IgD-negative memory B cell (primary cell): Measurements from ENCODE around the gene CAP1. TPM values are rescaled to one million over a fixed set of nuclear protein-coding genes. Genes with fewer than 3 reads are reported as not detected.
"Not testable (repeated sequence)": the region's sequence is repeated elsewhere in the genome, so short reads cannot be mapped to it uniquely, and the experiment has no call there.

ENCODE experiments used
- H3K27ac Mint-ChIP-seq, 3 donors: one replicate each; pipeline ENCODE4 v1.8.0; 2020 to 2022; ENCODE audit warnings: mild to moderate bottlenecking in 3 of 3, mixed read lengths in 3 of 3, moderate library complexity in 1 of 3
- H3K27me3 Mint-ChIP-seq: one replicate; pipeline ENCODE4 v1.8.0; 2021; ENCODE audit warnings: mixed read lengths
- H3K36me3 Mint-ChIP-seq: one replicate; pipeline ENCODE4 v1.8.0; 2020; ENCODE audit warnings: mild to moderate bottlenecking, mixed read lengths
- H3K4me1 Mint-ChIP-seq, 3 donors: one replicate each; pipeline ENCODE4 v1.8.0; 2020 to 2022; ENCODE audit warnings: mixed read lengths in 3 of 3, mild to moderate bottlenecking in 1 of 3
- H3K4me3 Mint-ChIP-seq, 4 donors: one replicate each; pipeline ENCODE4 v1.8.0; 2020 to 2022; ENCODE audit warnings: mild to moderate bottlenecking in 4 of 4, mixed read lengths in 4 of 4, moderate library complexity in 3 of 4
- H3K9me3 Mint-ChIP-seq, 3 donors: one replicate each; pipeline ENCODE4 v1.8.0; 2020 to 2021; ENCODE audit warnings: mixed read lengths in 3 of 3, mild to moderate bottlenecking in 1 of 3
- polyA plus RNA-seq: library from polyadenylated mRNA; unstranded; fragments of 300-500 nt; fragmentation: Illumina TruSeq; gene quantifications from one replicate; pipeline ENCODE4 v1.2.3, GENCODE V29; 2021

CAP1 gene
- polyA plus RNA-seq, 1 donor from 2014 or later = 424 TPM

GRCh38 chr1:40059338-40059959 is 18.9 kb downstream of the CAP1 start:
- H3K9me3 Mint-ChIP-seq = no peaks in the 10 kb centered on the region
- H3K4me3 Mint-ChIP-seq = peak overlapping the region; percentile 65 to 91 (median 70)
- peak overlapping the region; percentile 67 to 90 (median 86) for H3K27ac Mint-ChIP-seq
- peaks cover 10% of the 10 kb centered on the region for H3K36me3 Mint-ChIP-seq
- H3K4me1 Mint-ChIP-seq = peaks cover 62 to 86% (median 67%) of the 10 kb centered on the region in 3 donors
- H3K27me3 Mint-ChIP-seq = no peaks in the 10 kb centered on the region

GRCh38 chr1:40059960-40060750 is 19.6 kb downstream of the CAP1 start:
- no peaks in the 10 kb centered on the region for H3K9me3 Mint-ChIP-seq
- no peaks in the 10 kb centered on the region for H3K27me3 Mint-ChIP-seq
- H3K27ac Mint-ChIP-seq = peak overlapping the region; percentile 67 to 90 (median 86)
- H3K4me3 Mint-ChIP-seq = peak overlapping the region; percentile 58 to 91 (median 64)
- H3K4me1 Mint-ChIP-seq = peaks cover 64 to 87% (median 68%) of the 10 kb centered on the region in 3 donors
- H3K36me3 Mint-ChIP-seq = peaks cover 11% of the 10 kb centered on the region

- no peaks in the 10 kb centered on the region for H3K9me3 Mint-ChIP-seq
- peak overlapping the region; percentile 48 to 90 (median 69) for H3K4me3 Mint-ChIP-seq
- peaks cover 46 to 58% (median 58%) of the 10 kb centered on the region in 3 donors for H3K4me1 Mint-ChIP-seq
- H3K36me3 Mint-ChIP-seq = peaks cover 17% of the 10 kb centered on the region
- H3K27ac Mint-ChIP-seq = peak overlapping the region; percentile 90 to 96 (median 93)
- no peaks in the 10 kb centered on the region for H3K27me3 Mint-ChIP-seq
Measured at GRCh38 chr1:40064797-40065499, 24.4 kb downstream of the CAP1 start.

GRCh38 chr1:40067023-40067422 is 26.5 kb downstream of the CAP1 start:
- Mint-ChIP-seq H3K9me3 (no peaks in the 10 kb centered on the region), H3K27me3 (no peaks in the 10 kb centered on the region), H3K4me1 (peaks cover 35 to 45% (median 41%) of the 10 kb centered on the region in 3 donors), H3K27ac (peak overlapping the region in 2 of 3 donors; percentile 69 to 74), H3K4me3 (peak overlapping the region in 1 of 4 donors; percentile 7), H3K36me3 (peaks cover 19% of the 10 kb centered on the region)

- Mint-ChIP-seq H3K27me3 (no peaks in the 10 kb centered on the region), H3K9me3 (no peaks in the 10 kb centered on the region), H3K4me3 (no peak overlapping the region), H3K4me1 (peaks cover 34 to 42% (median 37%) of the 10 kb centered on the region in 3 donors), H3K27ac (peak overlapping the region in 1 of 3 donors; percentile 84), H3K36me3 (peaks cover 19% of the 10 kb centered on the region)
Measured at GRCh38 chr1:40067851-40068250, 27.3 kb downstream of the CAP1 start.

- Mint-ChIP-seq H3K4me3 (no peak overlapping the region), H3K9me3 (no peaks in the 10 kb centered on the region), H3K4me1 (peaks cover 6 to 14% (median 12%) of the 10 kb centered on the region in 3 donors), H3K27me3 (no peaks in the 10 kb centered on the region), H3K36me3 (peaks cover 9% of the 10 kb centered on the region), H3K27ac (peak overlapping the region in 2 of 3 donors; percentile 61 to 84)
Measured at GRCh38 chr1:40072142-40072541, 31.6 kb downstream of the CAP1 start.

GRCh38 chr1:40073062-40073461 is 32.5 kb downstream of the CAP1 start:
- H3K9me3 Mint-ChIP-seq = no peaks in the 10 kb centered on the region

GRCh38 chr1:40075266-40075665 is 34.7 kb downstream of the CAP1 start:
- H3K4me3 Mint-ChIP-seq = peak overlapping the region in 2 of 4 donors; percentile 5 to 72

More at GRCh38 chr1:40073062-40073461, 32.5 kb downstream of the CAP1 start:
- H3K36me3 Mint-ChIP-seq = peaks cover 8% of the 10 kb centered on the region
- H3K27me3 Mint-ChIP-seq = no peaks in the 10 kb centered on the region
- H3K4me3 Mint-ChIP-seq = no peak overlapping the region
- peak overlapping the region in 1 of 3 donors; percentile 17 for H3K27ac Mint-ChIP-seq
- peaks cover 9 to 12% (median 12%) of the 10 kb centered on the region in 3 donors for H3K4me1 Mint-ChIP-seq

GRCh38 chr1:40076895-40077312 is 36.4 kb downstream of the CAP1 start:
- no peak overlapping the region for H3K27ac Mint-ChIP-seq
- H3K27me3 Mint-ChIP-seq = no peaks in the 10 kb centered on the region
- no peaks in the 10 kb centered on the region for H3K9me3 Mint-ChIP-seq
- peaks cover 6% of the 10 kb centered on the region for H3K36me3 Mint-ChIP-seq
- peaks cover 23 to 25% (median 25%) of the 10 kb centered on the region in 3 donors for H3K4me1 Mint-ChIP-seq
- no peak overlapping the region for H3K4me3 Mint-ChIP-seq

More at GRCh38 chr1:40075266-40075665, 34.7 kb downstream of the CAP1 start:
- peaks cover 10% of the 10 kb centered on the region for H3K36me3 Mint-ChIP-seq
- no peaks in the 10 kb centered on the region for H3K9me3 Mint-ChIP-seq
- peaks cover 18 to 23% (median 22%) of the 10 kb centered on the region in 3 donors for H3K4me1 Mint-ChIP-seq
- H3K27ac Mint-ChIP-seq = no peak overlapping the region
- no peaks in the 10 kb centered on the region for H3K27me3 Mint-ChIP-seq

GRCh38 chr1:40078512-40079333 is 38.2 kb downstream of the CAP1 start:
- H3K27ac Mint-ChIP-seq = no peak overlapping the region
- peaks cover 4% of the 10 kb centered on the region for H3K36me3 Mint-ChIP-seq
- no peaks in the 10 kb centered on the region for H3K27me3 Mint-ChIP-seq
- H3K4me1 Mint-ChIP-seq = peaks cover 21 to 23% (median 22%) of the 10 kb centered on the region in 3 donors
- no peaks in the 10 kb centered on the region for H3K9me3 Mint-ChIP-seq
- H3K4me3 Mint-ChIP-seq = no peak overlapping the region

GRCh38 chr1:40079774-40080400 is 39.4 kb downstream of the CAP1 start:
- Mint-ChIP-seq H3K4me1 (peaks cover 20 to 27% (median 25%) of the 10 kb centered on the region in 3 donors), H3K9me3 (no peaks in the 10 kb centered on the region), H3K4me3 (peak overlapping the region in 2 of 4 donors; percentile 54 to 77), H3K27me3 (no peaks in the 10 kb centered on the region), H3K27ac (peak overlapping the region in 2 of 3 donors; percentile 48 to 78), H3K36me3 (peaks cover 6% of the 10 kb centered on the region)

- Mint-ChIP-seq H3K4me3 (peak overlapping the region in 1 of 4 donors; percentile 45), H3K27me3 (no peaks in the 10 kb centered on the region), H3K9me3 (no peaks in the 10 kb centered on the region), H3K4me1 (peaks cover 18 to 27% (median 25%) of the 10 kb centered on the region in 3 donors), H3K27ac (peak overlapping the region in 1 of 3 donors; percentile 55), H3K36me3 (peaks cover 4% of the 10 kb centered on the region)
Measured at GRCh38 chr1:40081871-40082270, 41.3 kb downstream of the CAP1 start.

- peak overlapping the region in 2 of 4 donors; percentile 14 to 77 for H3K4me3 Mint-ChIP-seq
- peak overlapping the region in 1 of 3 donors; percentile 86 for H3K27ac Mint-ChIP-seq
- H3K4me1 Mint-ChIP-seq = peaks cover 14 to 21% (median 16%) of the 10 kb centered on the region in 3 donors
- H3K9me3 Mint-ChIP-seq, H3K36me3 Mint-ChIP-seq, H3K27me3 Mint-ChIP-seq: not testable (repeated sequence)
Measured at GRCh38 chr1:40084750-40085149, 44.2 kb downstream of the CAP1 start.
